Small intestine (tissue), 16 donors: ENCODE data around the gene PCSK1. TPM values are rescaled to one million over a fixed set of nuclear protein-coding genes. Genes with fewer than 3 reads are reported as not detected.

Experiments used
- DNase-seq, 2 donors: peaks; one replicate each; pipeline versions ENCODE4 v3.0.0 to v3.0.0-alpha.2; 2013
- FAIRE-seq: peaks from 2 replicates; lab custom pipeline; 2012; peaks lifted over from hg19 to GRCh38; lab: Jason Lieb, UNC
- H3K27ac ChIP-seq, 3 donors: one replicate each; pipeline ENCODE4 v1.5.1; 2013; ENCODE audit warnings: low read length in 2 of 3, mild to moderate bottlenecking in 2 of 3, control low read depth in 1 of 3, inconsistent platforms in 1 of 3, low read depth in 1 of 3, moderate library complexity in 1 of 3
- H3K27me3 ChIP-seq, 3 donors: one replicate each; pipeline ENCODE4 v1.6.1; 2013; ENCODE audit warnings: low read length in 3 of 3, inconsistent platforms in 1 of 3; ENCODE audit not compliant: control insufficient read depth in 3 of 3, insufficient read depth in 3 of 3
- H3K36me3 ChIP-seq, 3 donors: one replicate each; pipeline ENCODE4 v1.6.1; 2013; ENCODE audit warnings: low read length in 3 of 3, inconsistent platforms in 1 of 3, low read depth in 1 of 3, mild to moderate bottlenecking in 1 of 3, moderate library complexity in 1 of 3; ENCODE audit not compliant: control insufficient read depth in 3 of 3, insufficient read depth in 2 of 3
- H3K4me1 ChIP-seq, 3 donors: one replicate each; pipeline ENCODE4 v1.6.1; 2013; ENCODE audit warnings: low read length in 2 of 3, inconsistent platforms in 1 of 3, low read depth in 1 of 3, mild to moderate bottlenecking in 1 of 3, moderate library complexity in 1 of 3; ENCODE audit not compliant: control insufficient read depth in 3 of 3, insufficient read depth in 2 of 3
- H3K4me3 ChIP-seq, 3 donors: one replicate each; pipeline ENCODE4 v1.5.1; 2013; ENCODE audit warnings: low read length in 3 of 3, control low read depth in 1 of 3, inconsistent platforms in 1 of 3, low read depth in 1 of 3, mild to moderate bottlenecking in 1 of 3, moderate library complexity in 1 of 3
- H3K9me3 ChIP-seq, 2 donors: one replicate each; pipeline ENCODE4 v1.6.1; 2013; ENCODE audit warnings: low read depth in 1 of 2, low read length in 1 of 2; ENCODE audit not compliant: control insufficient read depth in 2 of 2, insufficient read depth in 1 of 2
- WGBS, 3 donors: extraction: QIAGEN DNeasy Blood & Tissue Kit; methylation state at CpG; one replicate each; pipeline ENCODE4 v1.1.7; 2013; 5-methylcytosine and 5-hydroxymethylcytosine counted together
- long read RNA-seq, 10 donors: transcript quantifications; one replicate each; lab custom pipeline, GENCODE V29; 2026
- polyA plus RNA-seq, 4 donors: library from polyadenylated mRNA; stranded (reverse) in 3 of 4; unstranded in 1 of 4; fragments of 200-250 nt in 3 of 4; fragments of 120-200 nt in 1 of 4; gene quantifications; one replicate each; pipeline versions ENCODE4 v1.2.1 to v1.2.3, GENCODE V29; 2013
- donor health status: healthy with polysubstance abuse.
- donor health status: control.
- donor health status: control.
- donor health status: Bipolar disorder and iron deficiency.
- donor health status: healthy.

PCSK1 gene
- polyA plus RNA-seq: 10 to 100 TPM in 1 of 4 donors, 1 to 10 TPM in 2, under 1 TPM in 1; 0.45 to 12.7 (median 4.1) TPM
- long read RNA-seq, donor 1, full-length matches to known transcripts: 3 of 13 reads
- long read RNA-seq, donor 1, partial matches to known transcripts: 10 of 13 reads
- long read RNA-seq, donor 1, other reads (novel, unspliced or antisense): 0 of 13 reads
- long read RNA-seq, donor 2, full-length matches to known transcripts: 1 of 1 reads
- long read RNA-seq, donor 2, partial matches to known transcripts: 0 of 1 reads
- long read RNA-seq, donor 2, other reads (novel, unspliced or antisense): 0 of 1 reads
- long read RNA-seq, donor 3, full-length matches to known transcripts: 4 of 19 reads
- long read RNA-seq, donor 3, partial matches to known transcripts: 15 of 19 reads
- long read RNA-seq, donor 3, other reads (novel, unspliced or antisense): 0 of 19 reads
- long read RNA-seq, donor 4: 0 reads
- long read RNA-seq, donor 5, full-length matches to known transcripts: 1 of 1 reads
- long read RNA-seq, donor 5, partial matches to known transcripts: 0 of 1 reads
- long read RNA-seq, donor 5, other reads (novel, unspliced or antisense): 0 of 1 reads
- long read RNA-seq, donor 6, full-length matches to known transcripts: 4 of 14 reads
- long read RNA-seq, donor 6, partial matches to known transcripts: 10 of 14 reads
- long read RNA-seq, donor 6, other reads (novel, unspliced or antisense): 0 of 14 reads
- long read RNA-seq, donor 7: 0 reads
- long read RNA-seq, donor 8: 0 reads
- long read RNA-seq, donor 9: 0 reads
- long read RNA-seq, donor 10, full-length matches to known transcripts: 8 of 27 reads
- long read RNA-seq, donor 10, partial matches to known transcripts: 19 of 27 reads
- long read RNA-seq, donor 10, other reads (novel, unspliced or antisense): 0 of 27 reads

- Histone ChIP-seq H3K4me1 (no peaks in the 10 kb centered on the region), H3K9me3 (no peaks in the 10 kb centered on the region), H3K27me3 (peaks cover 0 to 38% (median 29%) of the 10 kb centered on the region in 3 donors), H3K4me3 (peak within 1 kb of the TSS in 1 of 3 donors; percentile 30), H3K27ac (peak within 1 kb of the TSS in 1 of 3 donors; percentile 21), H3K36me3 (no peaks in the 10 kb centered on the region)
- FAIRE-seq (no peak), DNase-seq (peak in 1 of 2 donors; percentile 9)
- WGBS, 3 donors: 6 to 22% (median 17%) methylated on average over 19 of the region's 19 CpGs
Measured at GRCh38 chr5:96433066-96433447, at the start of gene PCSK1. PCSK1 (minus strand) TSS chr5:96433248; CDS start chr5:96433042, 206 bp downstream.

DNA sequence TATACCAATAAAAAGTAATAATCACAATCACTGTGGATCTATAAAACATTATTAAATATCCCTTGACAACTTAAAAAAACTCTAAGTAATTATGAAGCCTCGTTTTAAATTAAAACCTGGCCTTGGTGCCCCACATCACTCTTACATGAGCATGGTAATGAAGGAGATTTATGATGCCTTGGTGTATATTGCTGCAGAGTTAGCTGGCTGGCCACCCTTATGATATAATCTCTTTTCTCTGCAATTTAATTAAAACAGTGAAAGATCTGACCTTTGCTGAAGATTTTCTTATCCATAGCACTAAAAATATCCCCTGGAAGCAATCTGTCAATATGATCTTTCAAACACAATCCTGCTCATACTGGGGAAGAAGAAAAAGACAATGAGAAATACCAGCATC lies 48.8 kb upstream of the PCSK1 start:
- no peak for FAIRE-seq
- DNase-seq: peak in 1 of 2 donors; percentile 3
- no peaks in the 10 kb centered on the region for H3K36me3 ChIP-seq
- H3K4me1 ChIP-seq: no peaks in the 10 kb centered on the region
- H3K27ac ChIP-seq: no peak overlapping the region
- H3K4me3 ChIP-seq: no peak overlapping the region
- WGBS, 3 donors: 0 to 22% (median 6%) methylated on average over 1 of the region's 1 CpG
- peaks cover 0 to 2% (median 0%) of the 10 kb centered on the region in 3 donors for H3K27me3 ChIP-seq
- no peaks in the 10 kb centered on the region for H3K9me3 ChIP-seq

DNA sequence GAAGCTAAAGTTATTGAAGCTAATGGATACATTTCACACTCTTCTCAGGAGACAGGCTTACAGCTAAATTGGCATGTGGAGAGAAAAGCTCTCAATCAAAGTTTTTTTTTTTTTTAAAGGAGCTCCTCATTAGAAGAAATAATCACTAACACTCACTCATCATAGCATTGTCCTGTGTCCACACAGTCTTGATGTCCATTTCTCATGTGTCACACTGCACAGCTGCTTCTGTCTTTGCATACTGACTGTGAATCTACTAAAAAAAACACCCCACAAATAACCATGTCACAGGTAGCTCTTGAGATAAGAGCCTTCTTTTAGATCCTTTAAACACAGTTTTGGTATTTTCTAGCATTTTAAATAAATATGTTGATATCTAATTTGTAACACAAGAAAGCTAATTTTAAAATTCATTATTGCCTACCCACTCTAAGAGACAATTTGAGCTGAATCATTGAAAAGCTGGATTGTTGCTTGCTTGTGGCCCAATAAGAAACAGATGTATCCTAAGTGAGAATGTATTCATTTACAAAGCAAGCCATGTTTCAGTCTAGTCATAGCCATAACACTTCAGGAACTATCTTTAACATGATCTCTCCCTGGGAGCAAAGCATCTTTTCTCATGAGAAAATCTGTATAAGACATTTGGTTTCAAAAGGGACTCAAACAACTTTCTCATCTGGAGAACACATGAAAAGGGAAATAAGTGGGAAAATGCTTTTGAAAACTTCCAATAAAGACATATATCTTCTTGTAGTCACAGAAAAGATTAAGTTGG lies 48.1 kb upstream of the PCSK1 start:
- no peak overlapping the region for H3K27ac ChIP-seq
- H3K4me3 ChIP-seq: no peak overlapping the region
- H3K36me3 ChIP-seq: no peaks in the 10 kb centered on the region
- FAIRE-seq: no peak
- H3K9me3 ChIP-seq: no peaks in the 10 kb centered on the region
- no peak for DNase-seq
- peaks cover 0 to 2% (median 0%) of the 10 kb centered on the region in 3 donors for H3K27me3 ChIP-seq
- H3K4me1 ChIP-seq: no peaks in the 10 kb centered on the region

GRCh38 chr5:96478983-96479382 lies 45.9 kb upstream of the PCSK1 start:
- Histone ChIP-seq H3K4me3 (no peak overlapping the region), H3K9me3 (no peaks in the 10 kb centered on the region), H3K27ac (no peak overlapping the region), H3K27me3 (peaks cover 0 to under 1% (median 0%) of the 10 kb centered on the region in 3 donors), H3K36me3 (no peaks in the 10 kb centered on the region), H3K4me1 (no peaks in the 10 kb centered on the region)
- WGBS, 3 donors: 20 to 53% (median 42%) methylated on average over 1 of the region's 1 CpG
- DNase-seq: no peak
- FAIRE-seq: no peak

- WGBS, 3 donors: 20 to 57% (median 37%) methylated on average over 3 of the region's 3 CpGs
- Histone ChIP-seq H3K4me3 (no peak overlapping the region), H3K9me3 (no peaks in the 10 kb centered on the region), H3K4me1 (no peaks in the 10 kb centered on the region), H3K27ac (no peak overlapping the region), H3K36me3 (no peaks in the 10 kb centered on the region), H3K27me3 (no peaks in the 10 kb centered on the region)
- FAIRE-seq (no peak), DNase-seq (peak in 1 of 2 donors; percentile 8)
Measured at GRCh38 chr5:96476654-96477053, 43.6 kb upstream of the PCSK1 start.

DNA sequence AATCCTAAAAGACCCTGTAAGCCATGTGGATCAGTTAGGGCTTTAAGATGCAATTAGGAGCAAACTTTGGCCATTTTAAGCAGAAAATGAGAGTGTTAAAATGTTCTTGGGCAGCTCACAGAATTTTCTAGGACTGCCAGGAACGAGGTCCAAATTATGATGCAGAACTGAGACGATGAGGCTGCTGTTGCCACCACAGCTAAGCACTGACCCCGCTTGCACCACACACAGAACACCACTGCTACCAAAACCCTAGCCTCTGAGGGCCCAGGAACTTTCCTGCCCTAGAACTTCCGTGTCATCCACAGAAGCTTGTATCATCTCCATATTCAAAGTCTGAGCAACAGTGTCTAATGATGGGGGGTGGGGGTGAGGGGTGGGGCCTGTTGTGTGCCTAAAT lies 41.0 kb upstream of the PCSK1 start:
- FAIRE-seq (no peak), DNase-seq (no peak)
- Histone ChIP-seq H3K36me3 (no peaks in the 10 kb centered on the region), H3K4me3 (no peak overlapping the region), H3K9me3 (no peaks in the 10 kb centered on the region), H3K27me3 (no peaks in the 10 kb centered on the region), H3K27ac (no peak overlapping the region), H3K4me1 (no peaks in the 10 kb centered on the region)
- WGBS, 3 donors: 76 to 93% (median 84%) methylated on average over 4 of the region's 4 CpGs

DNA sequence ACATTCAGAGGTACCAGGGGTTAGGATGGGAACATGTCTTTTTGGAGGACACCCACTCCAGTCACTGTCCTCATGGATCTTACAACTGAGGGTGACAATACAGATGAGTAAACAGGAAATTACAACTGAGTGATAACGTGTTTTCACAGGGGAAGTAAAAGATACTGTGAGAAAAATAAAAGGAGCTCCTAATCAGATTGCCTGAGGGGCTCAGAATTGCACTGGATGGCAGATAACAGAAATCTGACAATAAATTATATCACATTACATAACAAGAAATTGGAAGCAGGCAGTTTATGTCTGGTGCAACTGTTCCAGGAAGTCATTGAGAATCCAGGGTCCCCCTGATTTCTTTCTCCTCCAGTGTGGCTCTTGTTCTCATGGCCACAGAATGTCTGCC lies 40.1 kb upstream of the PCSK1 start:
- H3K4me3 ChIP-seq: no peak overlapping the region
- no peaks in the 10 kb centered on the region for H3K36me3 ChIP-seq
- no peaks in the 10 kb centered on the region for H3K27me3 ChIP-seq
- 10 to 25% (median 14%) methylated on average over 1 of the region's 1 CpG for WGBS, 3 donors
- H3K27ac ChIP-seq: no peak overlapping the region
- FAIRE-seq (no peak), DNase-seq (no peak)
- no peaks in the 10 kb centered on the region for H3K4me1 ChIP-seq
- no peaks in the 10 kb centered on the region for H3K9me3 ChIP-seq

GRCh38 chr5:96470785-96471184 lies 37.7 kb upstream of the PCSK1 start:
- FAIRE-seq (no peak), DNase-seq (no peak)
- WGBS, 3 donors: 85 to 90% (median 86%) methylated on average over 1 of the region's 1 CpG
- H3K36me3 ChIP-seq: no peaks in the 10 kb centered on the region
- no peaks in the 10 kb centered on the region for H3K9me3 ChIP-seq
- H3K4me3 ChIP-seq: no peak overlapping the region
- no peak overlapping the region for H3K27ac ChIP-seq
- H3K27me3 ChIP-seq: no peaks in the 10 kb centered on the region
- no peaks in the 10 kb centered on the region for H3K4me1 ChIP-seq
